GM19328 (cell line): Measurements from ENCODE around the gene HOXA11.

Experiments used
- ATAC-seq: cut with Tn5 transposase; IDR thresholded peaks from one replicate; pipeline ENCODE4 v1.9.1; 2021; ENCODE audit warnings: mild to moderate bottlenecking, moderate library complexity; ENCODE audit not compliant: unreplicated experiment

Gene HOXA11

DNA sequence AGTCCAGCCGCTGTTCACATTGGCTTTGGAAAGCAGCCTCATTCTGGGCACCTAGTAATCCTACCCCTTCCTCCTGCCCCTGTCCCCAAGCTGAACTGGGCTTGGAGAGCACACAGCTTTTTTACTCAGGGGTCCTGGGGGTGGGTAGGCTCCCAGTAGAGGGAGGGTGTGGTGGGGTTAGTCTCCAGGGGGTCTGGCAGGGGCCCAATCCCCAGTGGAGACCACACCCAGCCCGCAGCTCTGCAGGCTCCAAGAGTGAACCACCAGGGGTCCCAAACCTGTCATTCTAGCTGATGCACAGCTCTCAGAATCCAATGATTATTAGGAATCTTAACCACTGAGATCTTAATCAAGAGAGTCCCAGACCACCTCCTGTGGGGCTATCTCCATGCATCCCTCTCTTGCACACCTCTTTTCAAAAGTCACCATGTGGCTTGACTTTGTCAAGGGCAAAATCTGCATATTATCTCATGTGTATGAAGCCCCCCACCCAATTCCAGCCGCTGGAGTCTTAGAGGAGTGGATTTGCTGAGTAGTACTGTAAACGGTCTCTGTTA, 2.7 kb downstream of the HOXA11 start:
- ATAC-seq = no peak

DNA sequence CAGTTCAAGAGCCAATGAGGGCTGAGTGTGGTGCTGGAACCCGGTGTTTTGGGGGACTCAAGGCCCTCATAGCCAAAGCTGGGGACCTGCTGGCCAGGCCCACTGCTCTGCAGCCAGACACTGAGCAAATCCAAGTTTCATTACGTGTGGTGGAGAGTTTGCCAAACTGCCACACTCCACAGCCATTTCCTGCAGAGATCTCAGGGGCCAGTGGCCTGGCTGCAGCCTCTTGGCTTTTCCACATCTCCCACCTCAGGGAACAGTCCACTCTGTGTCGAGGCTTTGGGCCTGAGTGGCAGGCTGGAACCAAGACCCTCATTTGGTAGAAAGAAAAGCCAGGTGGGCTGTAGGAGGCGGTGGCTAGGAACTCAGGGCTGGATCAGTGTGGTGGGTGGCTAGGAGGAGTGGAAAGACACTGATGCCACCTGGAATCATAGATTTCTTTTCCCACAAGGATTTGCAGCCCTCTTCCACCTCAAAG, 3.2 kb downstream of the HOXA11 start:
- ATAC-seq = no peak

DNA sequence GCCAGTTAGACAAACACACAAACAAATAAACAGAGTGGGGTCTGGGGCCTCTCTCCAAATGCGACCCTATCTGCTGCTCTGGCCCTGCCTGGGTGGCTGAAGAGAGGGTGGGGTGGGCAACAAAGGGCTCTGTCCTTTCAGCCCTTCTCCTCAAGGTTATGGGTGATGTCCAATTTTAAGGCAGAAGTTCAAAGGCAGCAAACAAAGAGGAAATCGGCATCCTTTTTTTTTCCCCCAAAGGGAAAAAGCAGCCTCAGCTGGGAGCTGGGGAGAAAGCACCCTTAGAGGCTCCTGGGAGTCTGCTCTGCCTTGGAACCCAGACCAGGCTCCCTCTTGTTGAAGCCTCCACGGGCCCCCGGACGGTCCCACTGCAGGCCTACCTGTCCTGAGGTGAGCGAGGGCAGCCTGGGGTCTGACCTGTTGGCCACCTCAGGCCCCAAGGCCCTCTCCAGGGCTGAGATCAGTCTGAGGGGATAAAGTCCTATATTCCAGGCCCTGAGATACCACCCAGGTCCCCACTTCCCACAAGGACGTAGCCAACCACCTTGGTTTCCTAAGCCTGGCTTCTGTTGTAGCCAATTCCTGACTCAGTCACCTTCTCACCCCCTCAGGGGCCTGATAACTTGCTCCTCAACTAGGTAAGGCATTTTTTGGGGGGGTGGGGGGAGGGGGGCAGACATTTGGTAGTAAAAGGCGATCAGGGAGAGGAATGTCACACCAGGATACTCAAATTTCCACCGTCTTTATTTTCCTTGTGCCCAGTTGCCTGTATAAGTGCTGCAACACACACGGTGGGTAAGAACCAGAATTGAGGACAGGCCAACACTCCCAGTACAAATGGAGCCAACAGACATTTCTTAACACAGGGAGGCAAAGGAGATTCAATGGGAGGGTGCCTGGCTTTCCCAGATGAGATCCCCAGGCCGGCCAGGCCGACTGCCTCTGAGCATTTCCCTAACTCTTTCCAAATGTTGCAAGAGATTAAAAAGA, 4.3 kb downstream of the HOXA11 start:
- ATAC-seq = no peak

DNA sequence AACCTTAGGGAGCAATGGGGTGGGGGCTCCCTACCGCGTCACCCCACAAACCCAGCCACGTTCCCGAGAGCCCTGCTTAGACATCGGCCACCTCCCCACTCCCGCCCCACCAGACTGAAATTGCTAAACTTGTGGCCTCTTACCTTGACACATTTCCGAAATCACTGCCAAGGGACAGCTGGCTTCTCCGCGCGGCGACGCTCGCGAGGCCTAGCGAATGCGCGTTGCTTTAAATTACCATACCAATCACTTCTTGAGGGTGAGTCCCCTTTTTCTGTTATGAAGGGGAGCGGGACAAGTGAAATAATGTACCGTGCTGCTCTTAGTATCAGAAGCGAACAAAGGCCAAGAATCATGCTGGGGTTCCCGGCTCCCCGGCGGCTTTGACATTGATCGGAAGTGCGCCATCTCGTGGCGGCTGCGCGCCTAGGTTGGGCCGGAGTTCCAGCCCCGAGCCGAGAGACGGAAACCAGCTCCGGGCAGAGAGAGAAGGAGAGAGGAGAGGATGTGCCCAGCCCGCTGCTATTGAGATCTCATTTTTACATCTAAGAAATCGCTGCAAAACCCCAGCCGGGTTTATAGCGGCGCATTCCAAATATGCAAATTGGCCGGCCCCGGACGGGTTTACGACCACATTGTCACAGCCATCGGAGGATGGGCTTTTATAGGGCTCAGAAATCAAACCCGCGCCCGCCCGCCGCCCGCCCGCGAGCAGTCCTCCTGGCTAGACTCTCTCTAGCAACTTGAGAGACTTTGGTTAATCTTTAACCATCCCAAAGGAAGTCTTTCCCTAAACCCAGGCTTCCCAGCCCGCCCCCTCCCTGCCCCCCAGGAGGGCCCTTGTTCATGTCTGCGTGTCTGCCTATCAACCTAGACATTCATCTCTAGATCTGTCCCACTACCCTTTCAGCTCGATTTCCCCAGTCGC, 5.3 kb downstream of the HOXA11 start:
- ATAC-seq = no peak

DNA sequence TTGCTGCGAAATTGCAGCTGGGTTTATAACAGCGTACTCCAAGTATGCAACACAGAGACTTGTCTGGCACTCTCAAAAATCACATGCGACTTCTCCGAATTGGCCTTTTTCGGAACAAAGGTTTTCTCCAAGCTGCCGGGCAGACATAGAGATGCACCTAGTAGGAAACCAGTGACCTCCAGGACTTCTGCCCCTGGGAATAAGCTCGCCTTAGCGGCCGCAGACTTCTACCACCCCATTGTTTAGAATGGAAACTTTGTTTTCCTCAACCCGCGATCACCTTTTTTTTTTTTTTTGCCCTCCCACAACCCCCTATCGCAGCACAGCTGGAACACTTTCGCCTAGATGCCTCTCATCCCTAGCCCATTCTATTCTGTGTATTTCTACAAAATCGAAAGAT, 6.0 kb downstream of the HOXA11 start:
- no peak for ATAC-seq

DNA sequence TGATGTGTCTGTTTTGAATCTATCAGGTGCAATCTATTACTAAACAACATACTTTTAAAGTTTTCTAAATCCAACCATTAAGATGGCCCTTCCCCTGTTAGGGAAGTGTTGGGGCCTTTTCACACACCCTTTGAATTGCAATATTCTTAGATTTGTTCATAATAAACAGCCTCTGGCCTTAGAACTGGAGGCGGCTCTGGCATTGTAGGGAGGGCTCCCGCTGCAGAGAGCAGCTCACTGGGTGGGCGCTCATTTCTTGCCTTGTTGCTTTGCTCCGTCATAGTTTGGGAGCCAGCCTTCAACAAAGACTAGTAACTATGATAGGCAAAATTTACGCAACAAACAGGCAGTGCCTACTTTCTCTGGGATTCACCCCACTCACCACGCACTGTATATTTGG, 6.7 kb downstream of the HOXA11 start:
- no peak for ATAC-seq

DNA sequence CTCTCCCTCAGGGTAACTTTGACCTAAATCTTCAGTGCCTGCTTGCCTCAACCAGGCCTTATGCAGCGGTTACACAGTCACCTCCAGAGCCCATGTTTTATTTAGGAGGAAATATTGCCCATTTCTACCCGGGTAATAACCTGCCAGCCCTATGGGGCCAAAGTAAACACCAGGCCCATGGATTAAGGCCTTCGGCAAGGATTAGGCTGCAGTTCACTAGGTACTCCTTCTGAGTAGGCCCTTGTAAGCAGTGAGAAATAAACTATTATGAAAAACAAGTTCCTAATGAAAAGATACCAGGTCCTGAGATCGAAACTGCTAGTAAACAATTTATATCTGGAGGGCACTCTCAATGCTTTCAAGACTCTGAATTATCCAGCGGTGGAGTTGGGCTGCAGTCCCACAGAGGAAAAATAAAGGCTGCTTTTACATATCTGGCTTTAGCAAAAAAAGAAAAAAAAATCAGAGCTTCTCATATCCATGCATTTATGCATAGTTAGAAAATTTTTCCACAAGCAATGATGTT, 7.2 kb downstream of the HOXA11 start:
- no peak for ATAC-seq

DNA sequence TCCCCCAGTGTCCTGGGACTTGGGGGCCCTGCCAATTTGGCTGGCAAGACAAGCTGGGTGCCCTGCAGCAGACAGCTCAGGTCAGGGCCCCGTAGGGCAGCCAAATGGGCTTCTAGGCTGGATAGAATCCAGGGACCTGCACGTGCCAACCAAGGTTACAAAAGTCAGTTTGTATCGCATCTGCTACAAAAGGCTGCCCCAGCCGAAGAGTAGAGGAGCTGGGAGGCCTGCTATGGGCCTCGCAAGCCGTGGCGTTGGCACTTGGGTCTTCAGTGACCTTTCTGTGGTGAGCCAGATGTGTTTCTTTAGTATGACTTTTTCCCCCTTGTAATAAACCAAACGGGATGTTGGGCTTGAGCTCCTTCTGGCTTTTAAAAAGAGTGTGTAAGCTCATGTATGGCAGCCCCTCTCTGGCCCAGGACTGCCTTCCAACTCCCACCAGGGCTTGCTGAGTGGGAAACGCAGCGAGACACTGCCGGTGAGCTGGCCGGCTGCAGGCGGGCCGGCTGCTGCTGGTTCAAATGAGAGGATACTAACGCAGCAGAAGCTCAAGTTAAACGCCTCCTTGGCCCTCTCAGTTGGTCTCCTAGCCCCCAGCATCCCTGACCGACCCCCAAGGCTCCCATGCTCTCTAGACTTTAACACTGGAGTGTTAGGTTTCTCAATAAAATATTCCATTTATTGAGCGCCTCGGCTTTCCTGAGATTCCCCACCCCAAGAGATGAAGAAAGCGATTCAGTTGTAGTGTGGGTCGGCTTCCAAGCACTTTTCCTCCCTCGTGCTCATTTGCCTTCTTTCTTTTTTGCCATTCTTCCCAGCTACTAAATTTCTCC, 7.9 kb downstream of the HOXA11 start:
- no peak for ATAC-seq

DNA sequence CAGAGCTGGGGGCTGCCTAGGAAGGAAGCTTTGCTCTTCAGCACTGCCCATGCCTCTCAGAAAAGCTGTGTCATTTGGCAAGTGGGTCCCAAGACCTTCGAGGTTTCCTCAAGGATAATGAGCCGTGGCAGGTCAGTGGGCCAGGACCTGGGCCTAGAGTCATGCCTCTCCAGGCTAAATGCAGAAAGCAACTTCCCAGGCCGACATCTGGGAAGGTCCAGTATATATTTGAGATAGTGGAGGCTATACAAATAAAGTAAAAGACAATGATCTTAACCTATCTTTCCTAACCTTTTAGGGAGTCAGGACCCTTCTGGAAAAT, 8.5 kb downstream of the HOXA11 start:
- ATAC-seq = no peak

DNA sequence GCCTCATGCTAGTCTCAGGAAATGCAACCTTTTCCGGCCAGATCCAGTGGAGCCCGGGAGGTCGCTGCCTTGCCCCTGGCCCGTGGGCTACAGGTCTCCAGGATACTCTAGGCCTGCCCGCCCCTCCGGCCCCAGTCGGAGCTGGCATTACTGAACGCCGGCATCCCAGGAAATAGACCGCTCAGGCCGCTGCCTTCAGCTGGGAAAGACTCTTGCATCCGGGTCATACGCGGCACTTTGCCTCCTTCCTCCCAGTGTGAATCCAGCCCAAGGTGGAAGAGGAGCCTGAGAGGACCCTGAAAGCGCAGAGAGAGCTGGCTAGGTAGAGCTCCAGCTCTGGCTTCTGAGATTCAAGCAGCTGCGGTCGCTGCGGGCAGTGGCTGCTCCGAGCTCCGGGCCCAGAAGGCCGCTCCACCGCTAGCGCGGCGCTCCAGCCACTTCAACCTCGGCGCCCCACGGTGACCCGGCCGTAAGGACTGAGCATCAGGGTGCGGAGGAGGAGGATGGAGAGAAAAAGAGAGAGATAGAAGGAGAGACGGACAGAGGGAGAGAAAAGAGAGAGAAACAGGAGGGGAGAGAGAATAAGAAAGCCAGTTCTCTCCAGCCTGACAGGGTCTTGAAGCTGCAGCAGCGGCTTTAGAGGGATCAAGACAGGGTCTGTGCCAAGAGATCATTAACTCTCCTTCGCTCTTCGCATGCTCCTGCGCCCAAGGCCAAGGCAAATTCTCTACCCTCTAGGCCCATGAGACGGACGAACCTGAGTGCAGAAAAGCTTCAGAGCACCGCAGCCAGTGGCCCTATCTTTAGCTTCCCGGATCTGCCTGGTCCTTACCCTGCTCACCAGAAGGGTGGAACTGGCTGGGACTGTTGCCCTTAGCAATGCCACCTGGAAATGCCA, 9.2 kb downstream of the HOXA11 start:
- ATAC-seq = no peak

DNA sequence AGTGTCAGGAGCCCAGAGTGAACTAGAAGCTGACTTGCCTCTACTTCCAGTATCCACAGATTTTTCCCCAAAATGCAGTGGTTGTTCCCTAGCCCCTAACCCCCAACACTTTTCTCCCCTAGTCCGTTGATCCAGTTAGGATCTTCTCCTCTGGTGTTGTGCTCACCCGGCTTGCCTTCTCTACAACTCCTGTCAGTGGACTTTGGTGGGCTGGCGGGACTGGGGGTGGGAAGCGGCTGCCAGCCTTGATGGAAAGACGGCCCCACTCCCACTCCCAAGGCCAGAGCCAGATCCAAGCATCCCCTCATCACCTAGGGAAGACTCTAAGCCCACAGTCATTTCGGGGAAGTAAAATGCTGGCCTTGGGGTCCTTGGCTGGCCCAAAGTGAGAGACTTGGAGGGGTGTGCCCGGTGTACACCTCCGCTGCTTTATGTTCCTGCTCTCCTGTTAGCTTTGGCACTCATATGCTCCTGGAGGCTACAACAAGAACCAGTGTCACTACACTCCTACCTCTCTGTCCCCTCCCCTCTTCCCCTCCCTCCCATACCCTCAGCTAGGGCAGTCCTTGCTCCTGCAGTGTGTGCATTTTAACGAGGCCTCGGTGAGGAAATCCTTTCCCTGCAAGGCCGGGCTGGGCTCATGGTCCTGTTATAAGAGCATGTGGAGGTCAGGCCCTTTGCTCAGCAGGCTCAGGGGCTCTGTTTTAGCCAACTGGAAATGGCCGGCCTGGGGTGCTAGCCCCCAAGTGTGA, 10.0 kb downstream of the HOXA11 start:
- no peak for ATAC-seq

DNA sequence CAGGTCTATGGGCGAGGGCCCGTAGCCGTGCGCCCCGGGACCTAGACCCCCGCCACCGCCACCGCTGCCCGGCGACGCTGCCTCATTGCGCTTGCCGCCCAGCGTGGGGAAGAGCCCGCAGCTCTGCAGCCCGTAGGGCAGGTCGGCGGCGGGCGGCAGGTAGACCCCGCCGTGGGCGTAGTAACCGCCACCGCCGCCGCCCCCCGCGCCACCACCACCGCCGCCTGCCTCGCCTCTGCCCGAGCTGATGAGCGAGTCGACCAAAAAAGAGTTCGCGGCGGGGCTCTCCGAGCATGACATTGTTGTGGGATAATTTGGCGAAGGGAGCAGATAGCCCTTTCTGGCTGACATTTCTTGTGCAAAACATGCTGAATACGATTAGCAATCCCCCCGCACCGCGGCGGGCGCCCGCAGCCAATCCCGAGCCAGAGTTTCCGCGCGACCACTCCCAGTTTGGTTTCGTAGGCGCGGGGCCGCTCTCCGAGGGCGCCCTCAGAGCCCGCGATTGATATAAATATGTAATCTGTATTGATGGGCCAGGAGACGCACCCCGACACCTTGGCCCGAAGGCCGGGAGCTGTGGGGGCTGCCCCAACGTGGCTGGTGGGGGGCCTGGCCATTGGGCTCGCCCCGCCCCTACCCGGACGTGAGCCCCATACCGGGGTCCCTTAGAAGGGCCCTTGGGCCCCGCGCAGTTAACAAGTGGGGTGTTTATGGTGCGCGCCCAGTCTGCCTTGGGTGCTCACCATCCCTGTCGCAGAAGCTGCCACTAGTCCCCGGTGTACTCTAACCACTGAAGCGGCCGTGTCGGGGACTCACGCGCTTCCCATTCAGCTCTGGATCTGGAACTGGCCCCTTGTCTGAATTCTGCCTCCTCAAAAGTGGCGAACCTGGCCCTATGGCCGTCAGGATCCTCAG, 10.8 kb downstream of the HOXA11 start, which contains the start of gene HOXA10:
Gene HOXA10, minus strand, starts transcription at position 365 of the 918 bp plus-strand sequence. Its CDS starts 14 bp downstream, at position 351.
- ATAC-seq = no peak

DNA sequence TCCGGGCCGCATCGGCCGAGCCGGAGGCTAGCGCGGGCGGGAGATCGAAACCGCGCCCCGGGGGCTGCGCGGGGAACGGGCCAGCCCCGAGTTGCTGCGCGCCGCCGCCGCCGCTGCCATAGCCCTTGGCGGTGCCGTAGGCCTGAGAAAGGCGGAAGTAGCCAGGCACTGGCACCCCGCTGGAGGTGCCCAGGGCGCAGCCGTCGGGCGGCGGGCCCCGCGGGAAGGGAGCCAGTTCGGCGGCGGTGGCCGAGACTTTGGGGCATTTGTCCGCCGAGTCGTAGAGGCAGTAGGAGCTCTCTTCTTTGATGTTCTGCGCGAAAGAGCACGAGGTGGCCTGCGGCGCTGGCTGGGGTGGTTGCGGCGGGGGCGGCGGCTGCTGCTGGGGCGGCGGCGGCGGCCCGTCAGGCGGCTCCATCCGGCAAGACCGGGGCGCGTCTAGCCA, 11.5 kb downstream of the HOXA11 start:
- ATAC-seq = no peak

DNA sequence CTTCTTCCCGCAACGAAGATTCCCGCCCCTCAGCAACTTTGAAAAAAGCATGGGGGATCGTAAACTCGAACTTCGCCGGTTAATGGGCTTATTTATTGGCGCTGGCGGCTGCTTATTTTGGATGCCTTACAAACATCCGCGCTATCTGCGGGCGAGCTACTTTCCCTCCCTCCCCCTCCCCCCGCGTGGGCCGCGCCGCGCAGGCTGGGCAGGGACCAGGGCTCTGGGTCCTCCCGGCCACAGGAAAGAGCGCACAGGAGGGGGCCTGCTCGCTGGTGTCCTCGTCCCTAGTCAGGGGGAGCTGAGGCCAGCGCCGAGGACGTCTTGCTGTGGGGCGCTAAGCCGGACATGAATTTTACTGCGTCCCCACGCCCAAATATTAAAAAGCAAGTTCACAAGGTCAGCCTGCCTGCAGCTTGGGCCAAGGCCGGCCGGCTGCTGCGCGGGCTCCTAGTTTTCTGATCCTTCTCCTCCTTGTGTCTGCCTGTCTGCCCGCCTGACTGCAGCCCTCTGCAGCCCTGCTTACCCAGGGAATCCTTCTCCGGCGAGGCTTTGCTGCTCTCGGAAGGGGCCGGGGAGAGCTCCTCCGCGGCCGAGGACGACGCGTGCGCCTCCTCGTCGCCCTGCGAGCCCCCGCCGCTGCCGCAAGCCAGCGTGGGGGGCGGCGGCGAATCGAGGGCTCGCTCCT, 12.1 kb downstream of the HOXA11 start:
- no peak for ATAC-seq

DNA sequence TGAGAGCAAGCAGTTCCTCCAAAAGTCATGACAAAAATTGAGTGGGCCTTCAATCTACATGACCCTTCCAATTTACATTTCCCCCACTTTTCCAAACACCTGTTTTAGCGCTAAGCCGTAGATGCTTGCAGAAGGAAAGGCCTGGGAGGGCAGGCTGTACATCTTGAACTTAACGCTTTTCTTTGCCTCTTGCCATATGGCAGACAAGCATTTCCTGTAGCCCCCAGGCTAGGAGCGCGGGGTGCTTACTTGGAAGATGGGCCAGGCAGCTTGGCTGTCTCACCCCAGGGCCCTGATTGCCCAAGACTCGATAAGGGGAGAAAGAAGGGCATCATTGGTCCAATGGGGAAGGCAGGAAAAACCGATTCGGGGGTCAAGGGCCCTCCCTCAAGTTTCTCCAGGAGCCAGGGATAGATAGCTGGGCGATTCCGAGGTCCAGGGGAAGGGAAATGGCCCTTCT, 12.7 kb downstream of the HOXA11 start:
- ATAC-seq = no peak

DNA sequence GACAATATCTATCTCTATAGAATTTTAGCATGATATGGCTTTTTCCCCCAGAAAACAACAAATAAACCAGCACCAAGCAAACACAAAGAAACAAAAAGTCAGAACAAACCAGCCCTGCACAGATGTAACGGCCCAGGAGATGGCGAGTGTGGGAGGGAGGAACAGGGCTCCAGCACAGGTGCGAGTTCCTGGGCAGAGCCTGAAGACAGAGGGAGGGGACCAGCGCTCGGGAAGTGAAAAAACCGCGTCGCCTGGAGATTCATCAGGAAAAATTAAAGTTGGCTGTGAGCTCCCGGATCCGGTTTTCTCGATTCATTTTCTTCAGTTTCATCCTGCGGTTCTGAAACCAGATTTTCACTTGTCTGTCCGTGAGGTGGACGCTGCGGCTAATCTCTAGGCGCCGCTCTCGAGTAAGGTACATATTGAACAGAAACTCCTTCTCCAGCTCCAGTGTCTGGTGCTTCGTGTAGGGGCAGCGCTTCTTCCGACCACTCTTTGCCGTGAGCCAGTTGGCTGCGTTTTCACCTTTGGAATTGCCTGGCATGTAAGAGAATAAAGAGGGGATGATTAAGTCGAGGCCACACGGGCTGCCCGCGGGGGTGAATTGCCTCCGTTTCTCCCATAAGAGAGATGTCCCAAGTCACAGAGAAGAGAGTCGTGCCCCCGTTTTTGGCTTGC, 13.3 kb downstream of the HOXA11 start:
- ATAC-seq = no peak
